HUDEP-2 (cell line): ENCODE results near the gene PVALEF.

Experiments
- DNase-seq, 76 experiments: peaks; one replicate each; lab custom pipeline; 2025; ENCODE audit not compliant: unreplicated experiment in 76 of 76; lab: John Stamatoyannopoulos, UW

PVALEF gene

DNA sequence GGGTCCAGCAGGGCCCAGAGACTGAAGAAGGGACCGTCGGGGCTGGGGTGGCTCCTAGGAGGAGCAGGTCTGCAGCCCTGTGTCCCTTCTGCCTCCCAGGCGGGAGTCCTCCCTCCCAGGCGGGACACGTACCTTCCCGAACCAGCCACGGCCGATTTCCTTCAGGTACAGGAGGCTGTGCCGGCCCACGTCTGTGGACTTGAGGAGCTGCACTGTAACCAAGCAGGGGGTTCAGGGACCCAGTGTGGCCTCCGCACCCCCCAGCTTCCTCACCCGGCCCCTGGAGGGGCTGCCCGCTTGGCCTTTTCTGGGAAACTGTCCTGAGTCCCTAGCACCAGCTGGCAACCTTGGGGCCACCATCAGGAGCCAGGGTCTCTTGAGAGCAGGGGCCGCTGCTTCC lies 37.0 kb upstream of the PVALEF start:
- DNase-seq, result no peak

DNA sequence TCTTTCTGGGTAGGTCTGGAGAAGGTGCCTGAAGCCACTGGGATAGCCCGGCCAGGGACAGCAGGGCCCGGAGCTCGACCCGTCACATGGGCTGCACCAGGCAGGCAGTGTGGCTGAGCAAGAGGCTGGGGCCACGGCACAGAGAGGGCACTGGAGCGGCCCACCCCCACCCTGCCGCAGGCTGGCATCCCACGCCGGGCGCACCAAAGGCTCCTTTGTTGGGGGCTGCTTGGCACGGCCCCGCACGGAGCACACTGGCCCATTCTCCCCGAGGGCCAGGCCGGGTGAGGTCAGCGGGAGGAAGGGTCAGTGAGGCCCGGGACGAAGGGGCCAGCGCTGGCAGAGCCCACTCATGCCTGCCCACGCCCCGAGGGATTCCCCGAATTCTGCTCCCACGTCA lies 36.5 kb upstream of the PVALEF start:
- DNase-seq, result no peak

DNA sequence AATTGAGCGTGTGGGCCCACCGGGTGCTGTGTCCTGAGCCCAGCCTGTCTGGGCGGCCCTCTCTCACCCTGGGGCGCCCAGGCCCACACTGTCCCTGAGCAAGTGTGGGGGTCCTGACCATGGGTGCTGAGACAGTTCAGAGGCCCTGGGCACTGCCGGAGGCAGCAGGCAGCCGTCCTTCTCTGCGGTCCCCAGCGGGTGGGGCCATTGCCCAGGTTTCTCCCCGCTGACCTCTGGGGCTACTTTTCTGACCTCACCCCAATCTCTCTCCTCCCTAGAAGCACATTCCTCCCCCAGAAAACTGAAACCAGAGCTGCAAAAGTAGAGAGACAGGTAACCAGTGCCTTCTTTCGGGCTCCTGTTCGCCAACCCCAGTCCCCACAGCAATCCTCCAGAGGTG lies 36.0 kb upstream of the PVALEF start:
- DNase-seq, result no peak

DNA sequence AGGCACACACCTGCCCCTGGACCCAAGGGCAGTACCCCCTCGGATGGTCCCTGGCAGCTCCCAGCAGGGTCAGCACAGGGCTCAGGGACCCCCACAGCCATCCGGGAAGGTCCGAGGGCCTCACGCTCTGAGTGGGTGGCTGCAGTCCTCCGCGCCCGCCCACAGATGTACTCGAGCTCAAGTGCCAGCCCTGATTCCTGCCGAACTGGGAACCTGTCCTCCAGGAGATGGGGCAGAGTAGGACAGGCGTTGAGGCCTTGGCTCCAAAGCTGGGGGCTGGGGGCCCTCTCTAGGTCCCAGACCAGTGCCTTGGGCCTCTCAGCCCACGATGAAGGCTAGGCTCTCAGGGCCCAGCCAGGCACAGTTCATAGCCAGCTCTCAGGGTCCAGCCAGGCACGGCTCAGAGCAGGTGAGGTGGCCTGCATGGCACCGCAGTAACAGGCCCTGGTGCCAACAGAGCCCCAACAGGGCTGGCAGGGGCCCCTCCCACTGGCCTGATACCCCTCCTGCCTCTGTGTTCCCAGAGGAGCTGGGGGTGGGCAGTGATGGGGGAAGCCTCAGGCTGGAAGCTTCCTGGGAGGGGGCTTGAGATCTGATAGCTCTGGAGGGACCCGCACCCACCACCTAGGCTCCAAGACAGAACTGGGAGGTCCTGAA lies 35.5 kb upstream of the PVALEF start:
- no peak for DNase-seq

DNA sequence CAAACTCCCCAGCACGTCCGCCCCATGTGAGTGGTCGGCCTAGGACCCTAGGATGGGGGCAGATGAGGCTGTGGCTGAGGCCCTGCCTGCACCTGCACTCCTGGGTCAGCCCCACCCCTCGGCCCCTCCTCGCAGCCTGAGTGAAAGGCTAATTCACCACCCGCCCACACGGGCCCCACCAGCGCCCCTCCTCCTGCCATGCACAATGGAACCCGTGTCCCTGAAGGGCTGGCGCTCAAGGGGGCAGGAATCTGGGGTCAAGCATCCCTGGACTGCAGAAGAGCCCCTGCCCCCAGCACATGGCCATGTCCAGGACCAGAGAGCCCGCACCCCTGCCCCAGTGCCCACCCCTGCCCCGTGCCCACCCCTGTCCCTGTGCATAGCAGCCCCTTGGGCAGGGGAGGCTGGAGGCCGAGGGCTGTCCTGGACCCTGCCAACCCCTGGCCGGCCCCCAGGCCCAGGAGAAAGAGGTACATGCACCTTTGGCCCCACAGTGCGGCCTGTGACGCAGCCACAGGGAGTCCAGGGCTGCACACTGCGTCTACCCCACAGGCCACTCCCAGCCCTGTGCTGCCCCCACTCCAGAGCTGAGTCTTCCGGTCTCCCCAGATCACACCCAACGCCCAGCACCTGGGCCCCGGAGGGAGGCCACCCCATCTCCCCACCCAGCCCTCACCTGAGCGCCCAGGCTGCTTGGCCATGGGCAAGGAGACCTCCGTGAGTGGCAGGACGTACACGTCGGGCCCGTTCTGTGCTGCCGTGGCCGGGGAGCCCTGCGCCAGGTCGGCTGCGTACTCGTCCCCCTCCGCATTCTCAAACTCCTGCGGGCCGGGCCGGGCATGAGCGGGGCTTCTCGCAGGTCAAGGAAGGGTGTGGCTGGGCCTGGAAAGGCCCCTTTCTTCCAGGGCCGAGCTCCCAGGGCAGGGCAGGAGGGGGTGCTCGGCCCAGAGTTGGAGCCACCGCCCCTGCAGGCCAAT lies 34.6 kb upstream of the PVALEF start:
- DNase-seq, result no peak

DNA sequence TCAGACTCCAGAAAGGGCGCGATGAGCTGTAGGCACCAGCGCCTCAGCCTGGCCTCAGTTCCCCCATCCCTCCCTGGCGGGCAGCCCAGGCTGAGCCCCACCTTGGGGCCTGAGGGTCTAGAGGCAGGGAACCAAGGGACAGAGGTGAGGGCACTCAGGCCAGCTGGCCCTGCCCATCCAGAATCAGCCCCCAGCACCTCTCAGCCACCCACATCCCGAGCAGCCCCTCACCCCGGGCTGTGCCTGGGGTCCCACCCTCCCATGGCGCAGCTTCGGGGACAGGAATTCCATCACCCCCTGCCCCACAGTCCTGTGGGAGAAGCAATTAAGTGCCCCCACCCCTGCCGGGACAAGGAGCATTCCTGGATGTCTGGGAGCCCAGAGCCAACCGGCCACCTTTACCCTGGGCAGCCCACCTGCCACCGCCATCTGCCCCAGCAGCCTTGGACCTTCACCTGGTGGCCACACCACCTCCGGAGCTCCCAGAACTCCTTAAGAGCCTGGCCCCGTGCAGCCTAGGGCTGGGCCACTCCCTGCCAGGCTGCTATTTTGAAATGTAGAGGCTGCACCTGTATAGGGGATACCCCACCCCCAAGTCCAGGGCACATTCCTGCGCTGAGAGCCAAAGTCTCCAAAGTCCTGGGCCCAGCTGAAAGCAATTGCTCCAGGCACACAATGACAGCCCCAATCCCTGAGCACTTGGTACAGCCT lies 33.7 kb upstream of the PVALEF start:
- DNase-seq, result no peak

DNA sequence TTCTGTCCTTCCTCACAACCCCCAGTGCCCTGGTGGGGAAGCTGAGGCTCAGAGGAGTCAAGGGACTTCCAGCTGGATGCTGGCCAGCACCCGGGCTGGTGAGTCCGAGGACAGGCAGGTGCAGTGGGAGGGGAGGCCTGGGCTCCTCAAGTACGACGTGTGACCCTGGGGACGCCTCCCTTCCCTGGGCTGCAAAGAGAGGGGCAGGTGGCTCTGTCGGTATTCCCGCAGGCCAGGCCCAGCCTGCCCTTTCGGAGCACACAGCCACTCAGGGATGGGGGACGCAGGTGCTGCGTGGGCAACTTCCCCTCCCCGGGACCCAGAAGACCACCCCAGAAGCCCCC lies 33.1 kb upstream of the PVALEF start:
- DNase-seq, result no peak

DNA sequence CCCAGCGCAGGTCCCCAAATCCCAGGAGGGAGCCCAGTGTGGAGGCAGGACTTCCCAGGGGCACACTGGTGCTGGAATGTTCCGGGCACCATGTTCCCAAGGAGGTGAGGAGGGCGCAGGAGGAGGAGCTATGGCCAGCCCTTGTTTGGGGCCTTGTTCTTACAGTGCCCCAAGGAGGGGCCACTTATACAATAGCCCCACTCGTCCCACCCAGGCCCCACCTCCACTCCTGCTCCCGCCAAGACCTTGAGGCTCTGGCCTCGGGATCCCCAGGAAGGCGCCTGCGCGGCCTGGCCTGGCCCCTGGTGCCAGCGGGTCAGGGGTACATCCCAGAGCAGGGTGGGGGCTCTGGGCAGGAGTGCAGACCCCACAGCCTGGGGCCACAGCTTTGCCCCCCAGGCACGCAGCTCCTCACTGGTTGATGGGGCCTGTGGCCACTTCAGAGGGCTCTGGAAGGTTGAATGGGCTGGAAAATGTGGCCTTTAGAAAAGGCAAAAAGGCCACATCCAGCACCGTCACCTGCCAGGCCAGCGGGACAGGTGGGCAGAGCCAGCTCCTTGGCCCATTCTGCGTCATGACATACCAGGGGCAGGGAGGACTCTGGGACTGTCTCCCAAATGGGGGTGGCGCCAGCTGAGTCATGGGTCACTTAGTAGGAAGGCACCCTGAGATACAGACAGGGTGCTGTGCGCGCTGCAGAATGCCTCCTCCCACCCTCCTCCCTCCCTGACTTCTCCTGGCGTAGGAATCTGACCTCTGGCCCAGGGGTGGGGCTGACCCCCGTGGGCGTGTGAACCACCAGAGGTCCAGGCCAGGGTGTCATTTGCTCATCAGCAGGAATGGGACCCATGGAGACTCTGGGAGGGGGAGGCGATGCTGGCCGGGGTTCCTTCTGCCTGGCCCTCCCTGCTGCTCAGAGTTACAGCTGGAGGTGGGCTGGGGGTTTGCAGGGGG lies 32.3 kb upstream of the PVALEF start:
- DNase-seq, result peak in 1 of 76 experiments; percentile 11

DNA sequence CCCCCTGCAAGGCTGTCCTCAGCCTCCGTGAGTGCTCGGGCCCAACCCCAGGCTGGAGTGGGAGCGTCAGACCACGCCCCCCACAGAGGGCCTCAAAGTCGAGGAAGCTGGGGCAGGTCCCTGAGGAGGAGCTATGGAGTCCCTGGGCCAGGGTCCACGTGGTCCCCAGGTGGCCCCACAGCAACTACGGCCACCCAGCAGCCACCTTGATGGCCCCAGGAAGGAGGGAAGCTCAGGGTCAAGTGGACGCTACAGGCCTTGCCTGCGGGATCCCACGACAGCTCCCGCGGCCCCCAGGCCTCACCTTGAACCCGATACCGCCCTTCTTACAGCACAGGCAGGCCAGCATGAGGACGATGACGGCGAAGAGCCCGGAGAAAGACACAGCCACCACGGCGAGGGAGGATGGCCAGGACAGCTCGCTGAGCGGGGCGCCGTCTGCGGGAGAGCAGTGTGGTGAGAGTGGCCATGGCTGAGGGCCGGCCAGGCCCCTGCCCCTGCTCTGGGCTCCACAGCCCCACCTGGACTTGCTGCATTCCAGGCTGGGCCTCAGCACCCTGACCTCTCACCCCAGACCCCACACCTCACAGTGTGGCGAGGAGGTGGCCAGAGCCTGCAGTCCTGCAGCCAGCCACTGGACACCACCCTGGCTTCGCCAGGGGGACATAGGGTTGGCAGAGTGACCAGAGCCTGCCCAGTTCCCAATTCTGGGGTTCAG lies 31.1 kb upstream of the PVALEF start:
- DNase-seq, result no peak

DNA sequence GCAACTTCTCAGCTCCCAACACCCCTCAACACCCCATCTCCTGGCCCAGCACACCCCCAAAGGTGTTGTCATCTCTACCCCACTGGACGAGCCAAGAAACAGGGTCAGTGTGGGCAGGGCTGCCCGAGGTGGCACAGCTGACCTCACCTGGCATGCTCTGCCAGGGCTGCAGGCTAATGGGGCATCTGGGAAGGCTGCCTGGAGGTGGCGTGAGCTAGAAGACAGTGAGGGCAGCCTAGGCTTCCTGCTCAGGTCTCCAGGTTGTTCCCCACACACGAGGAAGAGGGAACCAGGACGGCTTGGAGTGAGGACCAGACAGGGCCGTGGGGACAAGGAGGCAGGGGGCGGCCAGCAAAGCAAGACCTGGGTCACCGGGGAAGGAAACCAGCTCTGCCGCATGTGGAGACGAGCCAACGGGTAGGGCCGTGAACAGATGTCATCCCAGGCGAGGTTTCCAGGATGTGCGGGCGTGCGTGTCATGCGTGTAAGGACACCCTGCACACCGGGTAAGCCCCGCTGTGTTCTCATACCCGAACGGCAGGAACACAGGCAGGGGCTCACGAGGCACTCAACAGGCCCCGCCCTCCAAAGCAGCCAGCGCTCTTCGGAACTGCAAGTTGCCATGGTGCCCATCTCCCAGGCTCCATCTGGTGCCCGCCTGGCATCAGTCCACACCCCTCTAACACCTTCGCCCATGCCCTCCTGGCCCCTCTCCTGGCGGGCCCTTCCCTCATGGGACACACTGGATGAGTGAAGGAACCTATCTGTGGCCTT lies 29.6 kb upstream of the PVALEF start:
- DNase-seq, result peak in 1 of 76 experiments; percentile 1

DNA sequence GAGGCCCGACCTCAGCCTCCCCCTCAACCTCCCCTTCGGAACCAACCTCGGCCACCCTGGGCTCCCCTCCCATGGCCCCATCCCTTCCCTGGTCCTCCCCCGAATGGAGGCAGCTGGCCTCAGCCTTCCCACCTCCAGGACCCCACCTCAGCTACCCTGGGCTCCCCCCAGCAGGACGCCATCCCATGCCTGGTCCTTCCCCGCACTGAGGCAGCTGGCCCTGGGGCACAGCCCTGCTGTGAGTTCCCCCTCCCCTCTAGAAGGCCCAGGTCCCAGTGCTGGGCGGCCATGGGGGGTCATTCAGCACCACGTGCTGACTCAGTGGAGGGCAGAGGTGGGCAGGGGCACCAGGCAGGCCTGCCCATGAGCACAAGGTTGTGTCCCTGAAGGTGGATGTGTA lies 28.9 kb upstream of the PVALEF start:
- DNase-seq, result no peak

DNA sequence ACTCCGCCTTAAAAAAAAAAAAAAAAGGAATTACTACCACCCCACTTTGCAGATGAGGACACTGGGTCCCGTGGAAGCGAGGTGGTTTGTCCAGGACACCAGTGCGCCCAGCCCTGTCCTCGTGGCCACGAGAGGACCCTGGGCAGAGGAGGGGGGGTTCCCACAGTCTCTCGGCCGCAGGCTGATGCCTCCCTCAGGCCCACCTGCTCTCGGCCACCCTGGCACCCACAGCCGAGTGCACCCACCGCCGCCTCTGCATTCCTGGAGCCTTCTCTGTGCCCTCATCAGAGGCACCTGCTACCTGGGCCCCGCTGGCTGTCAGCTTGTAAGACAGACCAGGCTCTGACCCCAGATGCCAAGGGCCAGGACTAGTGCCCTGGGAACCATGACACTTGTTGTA lies 28.1 kb upstream of the PVALEF start:
- DNase-seq, result no peak

DNA sequence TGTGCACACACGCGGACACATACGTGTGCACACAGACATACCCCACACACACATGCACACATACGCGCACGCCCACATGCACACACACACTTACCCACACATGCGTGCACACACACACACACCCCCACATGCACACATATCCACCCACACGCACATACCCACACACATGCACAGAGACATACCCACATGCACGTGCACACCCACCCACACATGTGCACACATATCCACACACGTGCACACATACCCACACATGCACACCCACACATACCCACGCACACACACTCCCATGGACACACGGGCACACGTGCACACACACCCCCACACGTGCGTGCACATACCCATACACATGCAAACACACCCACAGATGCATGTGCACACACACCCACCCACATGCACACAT lies 27.2 kb upstream of the PVALEF start:
- no peak for DNase-seq

DNA sequence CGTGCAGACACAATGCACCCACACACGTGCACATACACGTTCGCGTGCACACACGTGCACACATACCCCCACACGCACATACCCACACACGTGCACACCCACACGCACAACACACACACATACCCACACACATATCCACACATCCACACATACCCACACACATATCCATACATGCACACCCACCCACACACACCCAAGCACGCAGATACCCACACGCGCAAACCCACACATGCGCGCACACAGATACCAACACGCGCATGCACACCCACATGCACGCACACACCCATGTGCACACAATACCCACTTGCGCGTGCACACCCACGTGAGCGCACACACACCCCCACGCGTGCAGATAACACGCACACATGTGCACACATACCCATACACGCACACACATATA lies 26.8 kb upstream of the PVALEF start:
- DNase-seq, result no peak

DNA sequence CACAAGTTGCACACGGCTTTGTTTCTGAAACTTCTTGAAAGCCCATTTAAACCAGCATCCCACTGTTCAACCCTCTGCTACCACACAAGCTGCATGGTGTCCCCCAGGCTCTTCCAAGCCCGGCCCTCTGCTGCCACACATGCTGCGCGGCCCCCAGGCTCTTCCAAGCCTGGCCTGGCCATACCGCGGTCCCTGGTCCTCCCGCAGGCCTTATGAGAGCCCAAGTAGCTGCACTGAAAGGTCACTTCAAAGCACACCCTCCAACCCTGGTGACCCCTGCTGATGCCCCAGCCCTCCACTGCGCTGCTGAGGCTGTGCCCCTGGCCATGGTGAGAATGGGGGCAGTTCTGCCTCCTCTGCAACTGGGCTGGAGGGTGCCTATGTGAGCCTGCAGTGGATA lies 25.9 kb upstream of the PVALEF start:
- no peak for DNase-seq

DNA sequence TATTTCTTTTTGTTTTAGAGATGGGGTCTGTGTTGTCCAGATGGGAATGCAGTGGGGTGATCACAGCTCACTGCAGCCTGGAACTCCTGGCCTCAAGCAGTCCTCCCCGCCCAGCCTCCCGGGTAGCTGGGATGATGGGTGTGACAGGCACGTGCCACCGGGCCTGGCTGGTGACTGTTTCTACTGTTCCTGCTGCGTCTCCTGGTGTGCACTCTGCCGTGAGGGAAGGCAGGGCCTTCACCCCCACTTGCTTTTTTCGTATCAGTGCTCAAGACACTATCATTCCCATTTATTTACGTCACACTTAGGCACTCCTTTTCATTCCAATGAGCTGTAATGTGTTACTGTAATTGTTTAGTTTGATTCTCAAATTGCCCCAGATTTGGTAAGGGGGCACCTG lies 25.3 kb upstream of the PVALEF start:
- no peak for DNase-seq

DNA sequence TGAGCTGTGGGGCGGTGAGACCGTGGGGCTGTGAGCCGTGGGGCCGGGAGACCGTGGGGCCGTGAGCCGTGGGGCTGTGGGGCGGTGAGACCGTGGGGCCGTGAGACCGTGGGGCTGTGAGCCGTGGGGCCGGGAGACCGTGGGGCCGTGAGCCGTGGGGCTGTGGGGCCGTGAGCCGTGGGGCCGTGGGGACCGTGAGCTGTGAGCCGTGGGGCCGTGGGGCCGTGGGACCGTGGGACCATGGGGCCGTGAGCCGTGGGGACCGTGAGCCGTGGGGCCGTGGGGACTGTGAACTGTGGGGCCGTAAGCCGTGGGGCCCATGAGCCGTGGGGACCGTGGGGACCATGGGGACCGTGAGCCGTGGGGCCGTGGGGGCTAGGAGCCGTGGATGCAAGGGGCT lies 24.6 kb upstream of the PVALEF start:
- DNase-seq, result no peak

DNA sequence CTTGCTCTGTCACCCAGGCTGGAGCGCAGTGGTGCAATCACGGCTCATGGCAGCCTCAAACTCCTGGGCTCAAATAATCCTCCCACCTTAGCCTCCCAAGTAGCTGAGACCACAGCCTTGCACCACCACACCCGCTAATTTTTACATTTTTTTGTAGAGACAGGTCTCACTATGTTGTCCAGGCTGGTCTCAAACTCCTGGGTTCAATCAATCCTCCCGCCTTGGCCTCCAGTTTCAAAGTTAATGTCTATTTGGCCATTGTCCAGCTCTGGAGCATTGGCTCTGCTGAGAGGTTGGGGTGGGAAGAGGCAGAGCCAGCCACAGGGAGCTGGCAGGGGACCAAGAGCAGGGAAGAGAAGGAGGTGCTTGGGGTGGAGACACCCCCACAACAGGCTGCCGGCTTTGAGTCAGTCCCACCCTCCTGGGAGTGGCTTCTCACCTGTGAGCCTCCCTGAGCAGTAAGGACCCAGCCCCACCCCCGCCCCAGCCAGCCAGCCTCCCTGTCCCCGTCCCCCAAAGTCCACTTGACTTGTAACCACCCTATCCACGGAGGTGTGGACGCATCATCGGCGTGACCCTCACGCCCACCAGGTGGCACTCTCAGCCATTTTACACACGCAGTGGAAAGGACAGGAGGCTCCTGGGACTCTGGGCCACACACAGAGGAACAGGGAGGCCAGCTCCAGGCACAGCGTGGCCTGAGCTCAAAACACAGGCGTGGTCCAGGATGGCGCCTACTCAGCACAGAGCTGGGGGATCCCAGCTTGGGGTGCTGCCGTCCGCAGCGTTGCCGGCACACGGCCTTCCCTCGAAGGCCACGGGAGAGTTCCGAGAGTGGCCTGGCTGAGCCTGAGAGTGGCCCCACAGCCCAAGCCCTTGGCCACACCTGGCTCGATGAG lies 22.8 kb upstream of the PVALEF start:
- DNase-seq, result peak in 68 of 76 experiments; percentile 5 to 80 (median 46)
